ENCODE data around the gene GRM1.

GRCh38 chr6:146106532-146106931 is 77.7 kb downstream of the GRM1 start:
- TF ChIP-seq CTCF (IDR thresholded peaks at IDR 0.05) (no peak), POLR2A (IDR thresholded peaks at IDR 0.05) (no peak)

All from adrenal gland (tissue), 5 donors.